GM18520 (cell line): ENCODE measurements around the gene TACO1.

Experiments
- ATAC-seq: cut with Tn5 transposase; IDR thresholded peaks from one replicate; pipeline ENCODE4 v1.9.1; 2021; ENCODE audit not compliant: unreplicated experiment

The TACO1 gene

GRCh38 chr17:63596856-63597586 lies 3.7 kb upstream of the TACO1 start:
- no peak for ATAC-seq

GRCh38 chr17:63598281-63598680 lies 2.4 kb upstream of the TACO1 start:
- ATAC-seq = no peak

- ATAC-seq = no peak
Measured at GRCh38 chr17:63601439-63602371, 1.0 kb downstream of the TACO1 start.

- ATAC-seq = no peak
Measured at GRCh38 chr17:63609816-63610573, 9.3 kb downstream of the TACO1 start.

- no peak for ATAC-seq
Measured at GRCh38 chr17:63610854-63611253, 10.2 kb downstream of the TACO1 start.

GRCh38 chr17:63611354-63611753 lies 10.7 kb downstream of the TACO1 start:
- ATAC-seq = no peak

- ATAC-seq = no peak
Measured at GRCh38 chr17:63613663-63614062, 13.0 kb downstream of the TACO1 start.

GRCh38 chr17:63621229-63621683 lies 20.6 kb downstream of the TACO1 start:
- no peak for ATAC-seq

- ATAC-seq = peak; percentile 90
Measured at GRCh38 chr17:63621684-63622573, 21.2 kb downstream of the TACO1 start, which contains the start of gene MAP3K3. Gene MAP3K3 (plus strand): TSS chr17:63622417. CDS start chr17:63622760, 343 bp downstream.

- peak; percentile 14 for ATAC-seq
Measured at GRCh38 chr17:63622574-63623390, 22.1 kb downstream of the TACO1 start.

GRCh38 chr17:63623786-63624530 lies 23.3 kb downstream of the TACO1 start:
- no peak for ATAC-seq

GRCh38 chr17:63624531-63624880 lies 23.8 kb downstream of the TACO1 start:
- ATAC-seq = no peak

GRCh38 chr17:63626551-63627180 lies 26.0 kb downstream of the TACO1 start:
- ATAC-seq = no peak

- no peak for ATAC-seq
Measured at GRCh38 chr17:63629627-63630026, 28.9 kb downstream of the TACO1 start.

GRCh38 chr17:63631062-63631461 lies 30.4 kb downstream of the TACO1 start:
- no peak for ATAC-seq

- no peak for ATAC-seq
Measured at GRCh38 chr17:63631626-63632025, 30.9 kb downstream of the TACO1 start.

GRCh38 chr17:63633742-63634141 lies 33.0 kb downstream of the TACO1 start:
- ATAC-seq = no peak

- no peak for ATAC-seq
Measured at GRCh38 chr17:63634163-63634562, 33.5 kb downstream of the TACO1 start.
